NCI-H146 treated with DMSO at 0.1 percent for 48 hours (cell line): ENCODE data around the gene KDM4B.
"Not testable (repeated sequence)": the region's sequence is repeated elsewhere in the genome, so short reads cannot be mapped to it uniquely, and the experiment has no call there.

Experiments
- DNase-seq: peaks from one replicate; lab custom pipeline; 2025; ENCODE audit not compliant: unreplicated experiment; lab: John Stamatoyannopoulos, UW

Gene KDM4B

DNA sequence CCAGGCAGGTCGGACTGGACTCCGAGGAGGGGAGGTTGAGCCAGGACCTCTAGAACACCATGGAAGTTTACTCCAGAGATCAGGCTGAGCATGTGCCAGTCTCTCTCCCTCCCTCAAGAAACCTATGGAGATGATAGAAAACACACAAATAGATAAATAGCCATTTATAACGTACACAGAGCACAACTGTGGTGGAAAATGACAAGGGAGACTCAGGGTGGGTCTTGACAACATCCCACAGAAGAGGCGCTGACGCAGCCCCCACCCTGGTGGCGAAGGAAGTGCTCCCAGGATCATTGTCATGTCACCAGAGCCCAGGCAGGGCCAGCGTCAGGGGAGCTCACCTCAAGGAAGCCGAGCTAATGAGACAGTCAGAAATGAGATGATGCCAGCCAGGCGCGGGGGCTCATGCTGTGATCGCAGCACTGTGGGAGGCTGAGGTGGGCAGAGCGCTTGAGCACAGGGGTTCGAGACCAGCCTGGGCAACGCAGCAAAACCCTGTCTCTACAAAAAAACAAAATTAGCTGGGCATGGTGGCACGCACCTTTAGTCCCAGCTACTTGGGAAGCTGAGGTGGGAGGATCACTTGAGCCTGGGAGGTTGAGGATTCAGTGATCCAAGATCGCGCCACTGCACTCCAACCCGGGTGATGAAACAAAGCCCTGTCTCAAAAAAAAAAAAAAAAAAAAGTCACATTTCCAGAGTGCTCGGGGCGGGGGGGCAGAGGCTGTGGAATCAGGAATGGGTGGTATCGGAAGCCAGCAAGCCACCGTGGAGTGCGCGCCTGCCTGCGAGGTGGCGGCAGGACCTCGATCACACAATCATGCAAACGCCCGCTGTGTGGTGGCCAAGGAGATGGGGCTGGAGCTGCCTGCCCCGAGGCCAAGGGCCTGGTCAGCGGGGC lies 178.4 kb downstream of the KDM4B start:
- DNase-seq = no peak

DNA sequence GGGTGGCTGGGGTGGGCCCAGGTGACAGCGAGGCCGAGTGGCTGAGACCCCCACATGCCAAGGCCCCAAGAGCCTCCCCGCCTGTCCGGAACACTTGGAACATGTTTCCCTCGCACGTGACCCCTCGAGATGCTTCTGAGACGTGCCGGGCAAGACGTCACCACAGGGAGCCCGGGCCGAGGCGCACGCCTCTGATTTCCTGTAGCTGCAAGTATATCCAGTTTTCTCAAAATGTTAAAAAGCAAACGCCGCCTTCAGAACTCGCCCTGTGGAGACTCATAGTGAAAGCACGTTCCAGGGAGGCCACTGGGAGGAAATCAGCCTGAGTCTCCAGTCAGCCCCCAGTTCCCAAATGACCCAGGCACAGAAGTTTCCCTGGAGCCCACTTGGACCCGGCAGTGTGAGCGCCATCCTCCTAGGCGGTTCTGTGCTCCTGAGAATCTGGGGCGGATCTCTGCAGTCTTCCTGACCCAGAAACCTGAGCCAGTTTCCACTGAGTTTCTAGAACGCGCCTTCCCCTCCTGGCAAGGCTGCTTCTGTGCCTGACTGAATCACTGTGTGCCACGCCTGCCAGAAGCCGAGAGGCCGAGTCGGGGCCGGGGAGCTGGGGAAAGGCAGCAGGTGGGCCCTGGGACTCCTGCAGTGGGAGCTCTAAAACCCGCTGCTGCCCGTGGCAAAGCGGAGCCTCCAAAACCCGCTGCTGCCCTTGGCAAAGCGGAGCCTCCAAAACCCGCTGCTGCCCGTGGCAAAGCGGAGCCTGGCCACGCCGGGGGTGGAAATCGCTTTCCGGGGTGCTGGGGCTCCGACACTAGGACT lies 179.3 kb downstream of the KDM4B start:
- no peak for DNase-seq

DNA sequence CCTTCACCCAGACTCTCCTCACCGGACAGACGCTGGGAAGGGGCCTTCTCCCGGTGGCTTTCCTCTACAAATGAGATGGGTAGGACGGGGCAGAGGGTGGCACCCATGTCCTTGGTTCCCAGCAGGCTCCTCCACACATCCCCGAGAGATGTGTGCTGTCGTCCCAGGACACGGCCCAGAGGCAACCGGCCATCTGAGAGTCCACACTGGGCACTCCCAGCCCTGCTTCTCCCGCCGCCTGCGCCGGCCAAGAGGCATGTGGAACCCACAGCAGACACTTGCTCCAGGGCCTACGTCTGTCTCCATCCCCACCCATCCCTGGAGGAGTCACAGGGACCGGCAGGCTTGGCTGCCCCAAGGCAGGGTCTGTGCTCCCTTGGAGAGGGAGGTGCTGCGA lies 179.9 kb downstream of the KDM4B start:
- DNase-seq = no peak

DNA sequence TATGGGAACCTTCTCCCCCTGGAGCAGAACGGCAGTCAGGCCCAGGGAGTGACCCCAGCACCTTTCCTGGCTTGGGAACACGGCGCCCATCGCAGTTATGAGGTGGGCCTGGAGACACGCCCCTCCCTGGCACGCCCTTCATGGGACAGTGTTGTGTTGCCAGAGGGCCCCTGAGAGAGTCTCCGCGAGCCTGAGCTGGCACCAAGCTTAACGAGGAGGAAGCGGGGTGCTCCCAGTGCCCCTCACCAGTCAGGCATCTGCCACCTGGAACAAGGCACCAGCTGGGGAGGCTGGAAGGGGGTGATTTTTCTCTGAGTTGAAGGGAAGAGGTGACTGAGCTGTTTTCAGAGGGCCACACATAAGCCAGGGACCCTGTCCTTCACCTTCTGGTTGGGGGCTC lies 180.6 kb downstream of the KDM4B start:
- no peak for DNase-seq

DNA sequence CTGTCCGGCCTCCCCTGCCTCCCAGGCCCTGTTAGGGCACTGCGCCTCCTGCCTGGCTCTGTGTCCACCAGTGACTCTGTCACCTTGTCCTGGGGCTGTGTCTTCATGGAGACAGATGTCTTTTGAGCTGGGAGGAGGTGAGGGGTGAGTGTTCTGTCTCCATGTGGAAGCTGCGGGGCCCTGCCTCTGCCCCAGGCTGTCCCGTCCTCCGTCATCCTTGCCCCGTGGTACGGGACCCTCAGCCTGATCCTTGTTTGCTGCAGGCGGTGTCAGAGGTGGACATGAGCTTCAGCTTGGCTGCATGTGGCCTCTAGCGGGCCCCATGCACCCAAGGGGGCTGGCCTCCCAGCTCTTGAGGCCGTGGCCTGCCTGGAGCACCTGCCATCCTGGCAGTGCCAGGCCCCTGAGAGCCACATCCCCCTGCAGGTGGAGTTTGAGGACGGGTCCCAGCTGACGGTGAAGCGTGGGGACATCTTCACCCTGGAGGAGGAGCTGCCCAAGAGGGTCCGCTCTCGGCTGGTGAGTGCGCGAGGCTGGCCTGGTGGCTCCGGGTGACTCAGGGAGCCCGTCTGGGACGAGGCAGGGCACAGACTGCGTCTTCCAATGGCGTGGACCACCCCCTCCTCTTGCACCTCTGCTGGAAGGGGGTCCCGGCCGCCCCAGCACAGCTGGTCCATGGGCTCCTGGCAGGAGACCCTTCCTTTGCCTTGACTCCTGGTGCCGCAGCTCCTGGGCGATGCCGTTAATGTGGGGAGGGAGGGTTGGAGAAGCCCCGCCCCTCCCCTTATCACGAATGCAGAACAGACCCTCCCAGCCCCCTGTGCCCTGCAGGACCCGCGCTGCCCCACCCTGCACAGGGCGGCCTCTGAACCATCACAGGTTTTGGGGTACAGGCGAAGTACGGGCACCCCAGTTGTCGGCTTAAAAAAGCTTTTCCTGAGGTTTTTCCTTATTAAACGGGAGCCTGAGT lies 181.3 kb downstream of the KDM4B start:
- no peak for DNase-seq

DNA sequence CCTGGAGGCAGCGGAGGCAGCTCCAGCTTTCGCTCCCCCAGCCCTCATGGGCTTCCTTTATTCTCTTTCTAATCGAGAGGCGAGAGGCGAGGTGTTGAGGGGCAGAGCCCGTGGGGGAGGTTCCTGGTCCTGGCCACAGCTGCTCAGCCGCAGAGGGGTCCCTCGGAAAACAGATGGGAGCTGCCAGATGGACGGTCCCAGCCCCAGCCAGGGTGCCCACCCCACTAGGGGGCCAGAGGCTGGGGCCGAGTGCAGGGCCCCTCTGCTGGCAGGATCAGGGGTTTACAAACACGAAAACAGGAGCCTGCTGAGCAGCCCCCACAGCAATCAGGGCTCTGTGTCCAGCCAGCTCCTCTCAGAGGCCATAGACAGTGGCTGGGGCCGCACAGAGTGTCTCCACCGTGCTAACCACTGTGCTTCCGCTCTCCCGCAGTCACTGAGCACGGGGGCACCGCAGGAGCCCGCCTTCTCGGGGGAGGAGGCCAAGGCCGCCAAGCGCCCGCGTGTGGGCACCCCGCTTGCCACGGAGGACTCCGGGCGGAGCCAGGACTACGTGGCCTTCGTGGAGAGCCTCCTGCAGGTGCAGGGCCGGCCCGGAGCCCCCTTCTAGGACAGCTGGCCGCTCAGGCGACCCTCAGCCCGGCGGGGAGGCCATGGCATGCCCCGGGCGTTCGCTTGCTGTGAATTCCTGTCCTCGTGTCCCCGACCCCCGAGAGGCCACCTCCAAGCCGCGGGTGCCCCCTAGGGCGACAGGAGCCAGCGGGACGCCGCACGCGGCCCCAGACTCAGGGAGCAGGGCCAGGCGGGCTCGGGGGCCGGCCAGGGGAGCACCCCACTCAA lies 182.2 kb downstream of the KDM4B start:
- no peak for DNase-seq

DNA sequence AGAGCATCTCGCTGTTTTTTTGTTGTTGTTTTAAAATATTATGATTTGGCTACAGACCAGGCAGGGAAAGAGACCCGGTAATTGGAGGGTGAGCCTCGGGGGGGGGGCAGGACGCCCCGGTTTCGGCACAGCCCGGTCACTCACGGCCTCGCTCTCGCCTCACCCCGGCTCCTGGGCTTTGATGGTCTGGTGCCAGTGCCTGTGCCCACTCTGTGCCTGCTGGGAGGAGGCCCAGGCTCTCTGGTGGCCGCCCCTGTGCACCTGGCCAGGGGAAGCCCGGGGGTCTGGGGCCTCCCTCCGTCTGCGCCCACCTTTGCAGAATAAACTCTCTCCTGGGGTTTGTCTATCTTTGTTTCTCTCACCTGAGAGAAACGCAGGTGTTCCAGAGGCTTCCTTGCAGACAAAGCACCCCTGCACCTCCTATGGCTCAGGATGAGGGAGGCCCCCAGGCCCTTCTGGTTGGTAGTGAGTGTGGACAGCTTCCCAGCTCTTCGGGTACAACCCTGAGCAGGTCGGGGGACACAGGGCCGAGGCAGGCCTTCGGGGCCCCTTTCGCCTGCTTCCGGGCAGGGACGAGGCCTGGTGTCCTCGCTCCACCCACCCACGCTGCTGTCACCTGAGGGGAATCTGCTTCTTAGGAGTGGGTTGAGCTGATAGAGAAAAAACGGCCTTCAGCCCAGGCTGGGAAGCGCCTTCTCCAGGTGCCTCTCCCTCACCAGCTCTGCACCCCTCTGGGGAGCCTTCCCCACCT lies 183.3 kb downstream of the KDM4B start:
- no peak for DNase-seq

DNA sequence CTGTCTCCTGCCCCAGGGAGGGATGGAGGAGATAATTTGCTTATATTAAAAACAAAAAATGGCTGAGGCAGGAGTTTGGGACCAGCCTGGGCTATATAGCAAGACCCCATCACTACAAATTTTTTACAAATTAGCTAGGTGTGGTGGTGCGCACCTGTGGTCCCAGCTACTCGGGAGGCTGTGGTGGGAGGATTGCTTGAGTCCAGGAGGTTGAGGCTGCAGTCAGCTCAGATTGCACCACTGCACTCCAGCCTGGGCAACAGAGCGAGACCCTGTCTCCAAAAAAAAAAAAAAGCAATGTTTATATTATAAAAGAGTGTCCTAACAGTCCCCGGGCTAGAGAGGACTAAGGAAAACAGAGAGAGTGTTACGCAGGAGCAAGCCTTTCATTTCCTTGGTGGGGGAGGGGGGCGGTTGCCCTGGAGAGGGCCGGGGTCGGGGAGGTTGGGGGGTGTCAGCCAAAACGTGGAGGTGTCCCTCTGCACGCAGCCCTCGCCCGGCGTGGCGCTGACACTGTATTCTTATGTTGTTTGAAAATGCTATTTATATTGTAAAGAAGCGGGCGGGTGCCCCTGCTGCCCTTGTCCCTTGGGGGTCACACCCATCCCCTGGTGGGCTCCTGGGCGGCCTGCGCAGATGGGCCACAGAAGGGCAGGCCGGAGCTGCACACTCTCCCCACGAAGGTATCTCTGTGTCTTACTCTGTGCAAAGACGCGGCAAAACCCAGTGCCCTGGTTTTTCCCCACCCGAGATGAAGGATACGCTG lies 184.0 kb downstream of the KDM4B start:
- DNase-seq = no peak

DNA sequence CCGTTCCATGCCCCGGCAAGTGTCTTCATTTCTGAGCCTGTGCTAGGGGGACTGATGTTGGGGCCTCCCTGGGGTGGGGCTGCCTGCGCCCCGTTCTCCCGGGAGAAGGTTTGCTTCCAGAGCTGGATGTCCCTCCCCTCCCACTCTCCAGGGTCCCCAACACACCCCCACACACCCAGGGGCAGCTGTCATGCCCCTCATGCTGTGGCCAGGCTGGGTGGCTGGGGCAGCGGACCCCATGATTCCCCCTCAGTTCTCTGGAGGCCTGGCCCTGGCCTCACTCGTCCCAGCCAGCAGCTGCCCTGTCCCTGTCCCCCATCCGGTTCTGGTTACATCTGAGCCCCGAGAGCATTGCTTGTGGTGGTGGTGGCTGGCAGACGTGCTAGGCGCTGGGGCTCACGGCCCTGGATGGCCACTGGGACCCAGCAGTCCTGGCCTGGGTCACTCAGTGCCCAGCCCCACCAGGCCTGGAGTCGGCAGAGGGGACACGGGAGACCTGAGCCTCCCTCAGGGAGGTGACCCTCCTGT lies 184.8 kb downstream of the KDM4B start:
- no peak for DNase-seq

DNA sequence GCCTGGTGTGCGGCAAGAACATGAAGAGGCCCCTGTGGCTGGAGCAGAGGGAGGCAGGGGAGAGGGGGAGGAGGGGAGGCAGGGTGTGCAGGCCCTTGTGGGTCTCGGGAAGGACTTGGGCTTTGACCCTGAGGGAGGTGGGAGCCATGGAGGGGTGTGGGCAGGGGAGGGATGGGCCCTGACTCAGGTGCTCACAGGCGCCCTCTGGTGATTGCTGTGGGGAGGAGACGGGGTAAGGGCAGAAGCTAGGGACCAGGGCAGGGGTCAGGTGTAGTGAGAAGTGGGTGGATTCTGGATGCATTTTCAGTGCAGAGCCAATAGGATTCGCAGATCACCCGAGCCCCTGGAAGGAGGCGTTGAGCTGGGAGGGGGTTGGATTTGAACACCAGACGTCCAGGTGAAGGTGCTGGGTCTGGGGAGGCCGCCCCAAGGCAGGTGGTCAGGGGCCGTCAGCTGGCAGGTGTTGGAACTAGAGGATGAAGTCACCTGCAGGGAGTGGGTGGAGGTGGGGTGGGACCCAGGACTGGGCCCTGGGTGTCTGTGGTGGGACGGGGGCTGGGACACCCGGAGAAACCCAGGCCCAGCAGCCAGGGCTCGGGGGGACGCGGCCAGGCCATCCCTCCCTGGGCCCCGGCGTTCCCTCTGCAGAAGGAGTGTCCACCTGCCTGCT lies 185.4 kb downstream of the KDM4B start:
- no peak for DNase-seq

DNA sequence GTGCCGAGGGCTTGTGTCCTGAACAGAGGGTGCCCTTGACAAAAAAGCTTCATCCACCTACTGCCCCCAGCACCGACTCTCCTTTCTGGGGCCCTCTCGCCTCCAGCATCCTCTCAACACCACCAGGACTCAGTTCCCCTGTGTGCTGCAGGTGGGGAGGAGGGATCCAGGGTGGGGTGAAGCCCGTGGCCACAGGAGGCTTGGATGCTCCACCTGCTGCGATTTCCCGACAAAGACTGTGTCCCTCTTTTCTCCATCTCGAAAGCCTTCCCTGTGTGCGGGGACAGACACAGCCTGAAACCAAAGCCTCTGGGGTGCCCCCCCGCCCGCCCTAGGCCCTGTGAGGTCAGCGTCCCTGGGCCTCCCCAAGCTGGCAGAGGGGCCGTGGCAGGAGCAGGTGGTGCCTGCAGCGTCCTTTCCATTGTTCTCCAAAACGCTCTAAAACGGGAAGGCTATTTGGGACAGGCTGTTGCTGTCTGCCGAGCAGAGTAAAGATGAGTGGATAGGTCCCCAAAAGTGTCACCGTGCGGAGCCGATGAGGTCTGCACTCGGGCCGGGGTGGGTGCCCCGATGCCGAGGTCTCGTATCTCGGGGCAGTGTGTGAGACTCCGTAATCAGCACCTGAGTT lies 186.0 kb downstream of the KDM4B start:
- no peak for DNase-seq

DNA sequence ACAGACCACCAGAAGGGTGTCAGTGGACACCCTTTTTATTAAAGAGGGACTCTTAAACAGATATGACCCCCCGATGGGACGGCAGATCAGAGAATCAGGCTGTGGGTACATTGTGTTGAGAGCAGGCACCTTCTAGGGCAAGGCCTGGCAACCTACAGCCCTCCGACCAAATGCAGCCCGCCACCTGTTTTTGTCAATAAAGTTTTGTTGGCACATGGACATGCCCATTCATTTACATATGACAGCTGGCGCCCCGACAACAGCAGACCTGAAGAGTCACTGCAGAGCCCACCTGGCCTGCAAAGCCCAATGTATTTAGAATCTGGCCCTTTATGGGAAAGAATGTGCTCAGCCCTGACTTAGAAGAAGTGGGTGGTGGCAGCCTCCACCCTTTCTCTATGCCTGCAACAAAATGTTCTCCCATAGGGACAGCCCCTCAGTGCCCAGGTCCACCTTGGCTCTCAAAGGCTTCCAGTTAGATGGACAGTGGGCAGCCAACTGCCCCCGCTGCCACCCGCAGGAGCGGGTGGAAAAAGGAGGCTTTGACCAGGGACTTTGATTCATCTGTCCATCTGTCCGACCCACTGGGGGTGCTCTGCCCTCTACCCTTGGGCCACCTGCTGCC lies 186.8 kb downstream of the KDM4B start:
- DNase-seq = no peak

DNA sequence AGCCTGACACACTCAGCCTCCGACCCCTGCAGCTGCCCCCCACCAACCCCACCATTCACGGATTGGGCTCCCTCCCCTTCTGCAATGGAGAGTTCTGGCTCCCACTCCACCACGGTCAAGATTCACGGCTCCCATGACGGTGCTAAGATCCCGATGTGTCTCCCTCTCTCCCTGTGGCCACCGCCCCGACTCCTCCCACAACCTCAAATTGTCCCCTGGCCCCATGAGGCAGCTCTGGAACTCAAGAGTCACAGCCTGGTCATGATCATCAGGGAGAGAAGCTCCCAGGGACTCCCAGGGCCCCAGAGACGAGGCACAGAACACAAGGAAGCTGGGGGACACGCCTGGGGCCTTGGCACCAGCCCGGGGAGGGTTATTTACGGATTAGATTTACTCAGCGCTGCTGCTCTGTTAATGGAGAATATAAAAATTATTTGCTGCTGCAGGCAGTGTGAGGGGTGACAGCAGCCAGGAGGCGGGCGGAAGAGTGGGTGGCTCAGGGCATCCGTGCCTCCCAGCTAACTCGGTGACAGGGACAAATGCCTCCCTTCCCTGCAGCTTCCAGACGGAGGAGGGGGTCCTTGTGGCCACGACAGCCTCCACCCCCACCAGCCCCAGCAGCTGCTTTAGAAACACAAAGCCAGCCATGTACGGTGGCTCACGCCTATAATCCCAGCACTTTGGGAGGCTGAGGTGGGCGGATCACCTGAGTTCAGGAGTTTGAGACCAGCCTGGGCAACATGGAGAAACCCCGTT lies 187.5 kb downstream of the KDM4B start:
- DNase-seq = no peak

DNA sequence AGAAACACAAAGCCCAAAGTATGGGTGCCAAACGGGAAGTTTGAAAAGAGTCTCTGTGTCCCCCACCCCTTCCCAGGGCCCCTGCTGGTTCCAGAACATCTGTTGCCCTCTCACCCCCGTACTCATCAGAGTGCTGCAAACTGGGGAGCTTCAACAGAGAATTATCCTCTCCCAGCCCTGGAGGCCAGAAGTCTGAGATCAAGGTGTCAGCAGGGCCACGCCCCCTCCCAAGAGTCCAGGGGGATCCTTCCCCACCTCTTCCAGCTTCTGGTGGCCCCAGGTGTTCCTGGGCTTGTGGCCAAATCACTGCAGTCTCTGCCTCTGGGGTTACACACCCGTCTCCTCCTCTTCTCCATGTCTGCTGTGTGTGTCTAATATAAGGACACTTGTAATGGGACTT lies 188.3 kb downstream of the KDM4B start:
- no peak for DNase-seq

DNA sequence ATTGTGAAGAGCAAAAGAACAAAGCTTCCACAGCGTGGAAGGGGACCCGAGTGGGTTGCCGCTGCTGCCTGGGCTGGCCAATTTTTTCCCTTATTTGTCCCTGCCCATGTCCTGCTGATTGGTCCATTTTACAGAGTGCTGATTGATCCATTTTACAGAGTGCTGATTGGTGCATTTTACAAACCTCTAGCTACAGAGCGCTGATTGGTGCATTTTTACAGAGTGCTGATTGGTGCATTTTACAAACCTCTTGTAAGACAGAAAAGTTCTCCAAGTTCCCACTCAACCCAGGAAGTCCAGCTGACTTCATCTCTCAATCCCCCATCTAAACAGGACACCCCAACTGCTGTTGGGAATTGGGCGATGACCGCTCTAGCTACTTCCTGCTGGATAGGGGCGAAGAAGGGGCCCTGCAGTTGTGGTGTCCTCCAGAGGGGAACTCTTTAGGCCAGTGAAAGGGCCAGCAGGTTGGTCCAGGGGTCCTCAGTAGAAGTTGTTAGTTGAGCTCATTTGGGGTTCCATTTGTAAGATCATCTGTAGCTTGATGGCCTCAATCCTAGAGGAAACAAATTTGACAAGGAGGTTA lies 189.7 kb downstream of the KDM4B start:
- DNase-seq = not testable (repeated sequence)
